Loucy (cell line): ENCODE results near the gene MLKL.

Source experiments
- CTCF ChIP-seq: fragments of 200-600 bp; sonication (generic); conservative IDR thresholded peaks from 2 replicates; pipeline ENCODE4 v1.5.1; 2014; ENCODE audit warnings: mild to moderate bottlenecking, antibody characterized with exemption, low read length
- EZH2phosphoT487 ChIP-seq: fragments of 200-600 bp; IDR thresholded peaks from 2 replicates; pipeline ENCODE4 v1.6.1; 2018; ENCODE audit warnings: antibody characterized with exemption, mild to moderate bottlenecking, moderate library complexity, borderline replicate concordance

DNA sequence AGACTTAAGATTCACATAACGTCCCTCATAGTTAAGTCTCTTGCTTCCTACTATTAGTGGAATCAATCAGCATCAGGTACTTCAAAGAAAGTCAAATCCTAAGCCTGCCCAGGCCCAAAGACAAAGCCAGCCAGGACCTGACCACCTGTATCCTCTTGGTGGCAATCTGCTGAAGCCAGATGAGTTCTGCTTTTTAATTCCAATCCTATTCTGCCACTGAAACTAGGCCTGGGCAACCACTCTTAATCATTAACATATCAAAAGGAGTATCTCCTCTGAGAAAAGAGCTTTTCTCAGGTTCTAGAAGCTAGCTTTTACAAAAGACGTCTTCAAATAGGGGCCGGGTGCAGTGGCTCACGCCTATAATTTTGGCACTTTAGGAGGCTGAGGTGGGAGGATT, 78.7 kb downstream of the MLKL start:
- TF ChIP-seq CTCF (no peak), EZH2phosphoT487 (no peak)
